ENCODE results near the gene PKDCC. TPM values are rescaled to one million over a fixed set of nuclear protein-coding genes. Genes with fewer than 3 reads are reported as not detected.

The PKDCC gene
- total RNA-seq = 121 TPM

DNA sequence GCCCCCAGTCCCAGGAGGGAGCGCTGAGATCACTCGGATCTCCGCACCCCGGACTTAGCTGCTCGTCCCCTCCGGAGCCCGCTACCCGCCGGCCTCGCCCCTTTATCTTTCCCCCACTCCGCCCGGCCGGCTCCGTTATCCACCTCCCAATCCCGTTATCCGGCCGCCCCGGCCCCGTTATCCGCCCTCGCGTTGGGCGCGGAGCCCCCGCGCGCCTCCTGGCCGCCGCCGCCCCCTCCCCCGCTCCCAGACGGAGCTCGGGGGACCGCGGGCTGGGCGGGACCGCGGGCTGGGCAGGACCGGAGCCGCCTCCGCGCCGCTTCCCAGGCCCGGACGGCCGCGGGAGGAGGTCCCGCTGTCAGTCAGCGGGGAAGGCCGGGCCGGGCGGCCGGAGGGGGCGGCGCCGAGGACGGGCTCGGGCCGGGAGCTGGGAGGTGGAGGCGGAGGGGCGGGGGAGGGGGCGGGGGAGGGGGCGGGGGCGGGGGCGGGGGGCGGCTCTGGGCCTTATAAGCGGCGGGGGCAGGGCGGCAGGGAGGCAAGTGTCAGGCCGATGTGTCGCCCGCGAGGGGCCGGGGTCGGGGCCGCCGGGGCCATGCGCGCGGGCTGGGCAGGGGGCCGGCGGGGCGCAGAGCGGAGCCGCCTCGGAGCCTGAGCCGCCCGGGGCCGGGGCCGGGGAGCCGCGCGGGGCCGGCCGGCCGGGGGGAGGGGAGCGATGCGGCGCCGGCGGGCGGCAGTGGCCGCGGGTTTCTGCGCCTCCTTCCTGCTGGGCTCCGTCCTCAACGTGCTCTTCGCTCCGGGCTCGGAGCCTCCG is at the start of gene PKDCC:
Gene PKDCC, plus strand, starts transcription at position 534 of the 811 bp plus-strand sequence. Its CDS starts 179 bp downstream, at position 713.
- peak; percentile 95 for DNase-seq

- peak; percentile 50 for DNase-seq
These were observed 49.4 kb upstream of the PKDCC start for GRCh38 chr2:41998186-41999127.

DNA sequence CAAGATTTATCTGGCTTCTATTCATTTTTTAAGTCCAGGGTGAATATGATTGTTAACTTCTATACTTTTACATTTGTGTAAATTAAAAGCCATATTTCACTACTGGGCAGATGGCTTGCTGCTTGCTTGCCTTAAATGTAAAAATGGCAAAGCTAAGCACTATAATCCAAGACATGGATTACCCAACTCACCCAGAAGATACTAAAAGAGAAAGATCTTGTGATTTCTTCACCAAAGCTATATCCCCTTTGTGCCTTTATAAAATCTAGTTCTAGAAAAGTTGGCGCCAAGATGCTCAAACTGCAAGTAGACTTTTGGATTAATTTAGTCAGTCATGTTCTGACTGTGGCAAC is 48.7 kb upstream of the PKDCC start:
- no peak for DNase-seq

GRCh38 chr2:41999592-42000281 is 48.1 kb upstream of the PKDCC start:
- DNase-seq = no peak

GRCh38 chr2:42001711-42002201 is 46.1 kb upstream of the PKDCC start:
- DNase-seq = peak; percentile 31

DNA sequence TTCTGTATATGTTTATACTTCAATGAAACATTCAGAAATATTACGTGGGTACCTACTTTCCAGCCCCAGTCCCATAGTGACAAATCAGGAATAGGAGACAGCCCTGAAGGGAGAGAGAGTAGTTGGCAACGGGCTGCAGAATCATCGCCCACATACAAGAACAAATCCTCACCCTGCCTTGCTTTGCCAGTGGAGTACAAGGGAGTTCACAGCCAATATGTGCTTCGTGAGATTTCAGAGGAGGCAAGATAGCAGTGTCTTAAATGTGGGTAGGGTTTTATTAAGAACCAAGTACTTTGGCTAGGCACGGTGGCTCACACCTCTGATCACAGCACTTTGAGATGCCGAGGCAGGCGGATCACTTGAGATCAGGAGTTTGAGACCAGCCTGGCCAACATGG is 40.3 kb upstream of the PKDCC start:
- DNase-seq = no peak

DNA sequence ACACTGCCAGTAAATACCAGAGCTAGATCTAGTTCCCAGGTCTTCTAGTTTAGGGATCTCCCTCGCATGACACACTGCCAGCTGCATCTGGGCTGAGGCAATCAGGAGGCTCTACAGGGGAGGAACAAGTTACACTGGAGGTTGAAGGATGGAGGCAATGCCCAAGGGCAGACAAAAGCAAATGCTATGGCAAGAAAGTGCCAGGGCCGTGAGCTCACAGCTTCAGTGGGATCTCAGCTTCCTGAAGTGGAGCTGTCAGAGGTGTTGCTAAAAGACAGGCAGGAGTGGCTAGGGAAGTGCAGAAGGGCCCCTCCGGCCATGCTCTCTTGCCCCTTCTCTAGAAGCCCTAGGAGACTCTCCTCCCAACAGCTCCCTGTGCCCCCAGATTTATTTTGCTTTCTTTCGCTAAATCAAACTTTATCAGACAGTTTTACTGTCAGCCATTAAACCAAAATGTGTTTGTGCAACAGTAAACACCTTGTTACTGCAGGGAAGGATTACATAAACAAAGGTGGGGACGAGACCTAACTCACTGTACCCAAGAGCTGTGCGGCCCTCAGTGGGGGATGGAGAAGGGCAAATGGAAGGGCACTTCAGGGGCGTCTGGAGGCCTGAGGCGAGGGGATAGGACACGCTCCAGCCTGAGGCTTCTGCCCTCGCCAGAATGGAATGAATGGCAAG is 39.4 kb upstream of the PKDCC start:
- no peak for DNase-seq

DNA sequence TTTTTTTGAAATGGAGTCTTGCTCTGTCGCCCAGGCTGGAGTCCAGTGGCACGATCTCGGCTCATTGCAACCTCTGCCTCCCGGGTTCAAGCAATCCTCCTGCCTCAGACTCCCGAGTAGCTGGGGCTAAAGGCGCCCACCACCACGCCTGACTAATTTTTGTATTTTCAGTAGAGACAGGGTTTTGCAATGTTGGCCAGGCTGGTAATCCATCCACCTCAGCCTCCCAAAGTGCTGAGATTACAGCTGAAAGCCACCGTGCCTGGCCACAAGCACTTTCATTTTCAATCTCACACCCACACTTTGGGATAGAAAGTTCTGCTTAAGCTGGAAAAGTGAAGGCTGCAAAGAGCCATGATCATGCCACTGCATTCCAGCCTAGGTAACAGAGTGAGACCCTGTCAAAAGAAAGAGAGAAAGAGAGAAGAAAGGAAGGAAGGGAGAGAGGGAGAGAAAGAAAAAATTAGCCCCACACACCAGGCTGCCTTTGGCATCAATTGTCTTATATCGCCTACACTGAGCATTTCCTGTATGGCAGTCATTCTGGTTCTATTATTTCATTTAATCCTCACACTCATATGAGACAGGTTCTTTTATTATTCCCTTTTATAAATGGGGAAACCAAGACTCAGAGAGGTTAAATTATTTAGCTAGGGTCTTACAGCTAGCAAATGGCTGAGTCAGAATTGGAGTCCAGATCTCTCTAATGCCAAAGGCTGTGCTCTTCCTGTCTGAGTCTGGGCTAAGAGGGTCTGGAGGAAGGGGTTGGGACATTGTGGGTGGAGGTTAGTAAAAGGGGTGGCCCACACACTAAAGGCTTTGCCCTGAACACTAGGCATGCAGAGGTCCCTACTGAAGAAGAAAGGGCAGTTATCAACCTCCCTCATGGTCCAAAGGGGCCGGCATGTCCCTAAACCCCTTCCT is 37.9 kb upstream of the PKDCC start:
- no peak for DNase-seq

- DNase-seq = no peak
These were observed 37.0 kb upstream of the PKDCC start for GRCh38 chr2:42010743-42011298.

GRCh38 chr2:42012137-42012536 is 35.7 kb upstream of the PKDCC start:
- DNase-seq = no peak

- no peak for DNase-seq
These were observed 35.2 kb upstream of the PKDCC start for GRCh38 chr2:42012651-42013050.

DNA sequence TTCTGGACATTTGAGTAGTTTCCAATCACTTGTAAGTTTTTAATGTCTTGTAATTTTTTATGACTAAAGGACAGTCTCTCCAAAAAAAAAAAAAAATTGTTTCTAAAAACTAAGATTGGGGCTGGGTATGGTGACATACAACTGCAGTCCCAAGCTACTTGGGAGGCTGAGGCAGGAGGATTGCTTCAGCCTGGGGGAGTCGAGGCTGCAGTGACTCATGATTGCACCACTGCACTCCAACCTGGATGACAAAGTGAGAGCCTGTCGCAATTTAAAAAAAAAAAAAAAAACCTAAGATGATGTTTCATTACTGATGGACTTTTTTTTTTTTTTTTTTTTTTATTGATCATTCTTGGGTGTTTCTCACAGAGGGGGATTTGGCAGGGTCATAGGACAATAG is 34.4 kb upstream of the PKDCC start:
- DNase-seq = no peak

DNA sequence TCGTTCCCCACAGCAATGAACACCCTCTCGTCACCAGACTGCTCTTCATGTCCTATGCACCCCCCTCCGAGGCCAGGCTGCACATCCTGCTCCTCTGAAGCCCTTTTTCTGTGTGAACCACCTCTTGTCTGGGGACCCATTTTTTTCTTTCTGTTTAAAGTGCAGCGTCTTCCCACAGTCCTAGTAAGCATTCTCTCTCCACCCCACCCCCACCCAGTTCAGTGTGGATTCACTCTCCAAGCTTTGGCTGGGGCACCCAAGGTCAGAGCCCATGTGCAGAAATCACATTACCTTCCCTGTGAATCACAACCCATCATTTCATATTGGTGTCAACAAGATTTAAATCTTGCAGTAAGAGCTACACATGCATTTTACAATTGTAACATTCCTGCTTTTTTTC is 26.4 kb upstream of the PKDCC start:
- no peak for DNase-seq

DNA sequence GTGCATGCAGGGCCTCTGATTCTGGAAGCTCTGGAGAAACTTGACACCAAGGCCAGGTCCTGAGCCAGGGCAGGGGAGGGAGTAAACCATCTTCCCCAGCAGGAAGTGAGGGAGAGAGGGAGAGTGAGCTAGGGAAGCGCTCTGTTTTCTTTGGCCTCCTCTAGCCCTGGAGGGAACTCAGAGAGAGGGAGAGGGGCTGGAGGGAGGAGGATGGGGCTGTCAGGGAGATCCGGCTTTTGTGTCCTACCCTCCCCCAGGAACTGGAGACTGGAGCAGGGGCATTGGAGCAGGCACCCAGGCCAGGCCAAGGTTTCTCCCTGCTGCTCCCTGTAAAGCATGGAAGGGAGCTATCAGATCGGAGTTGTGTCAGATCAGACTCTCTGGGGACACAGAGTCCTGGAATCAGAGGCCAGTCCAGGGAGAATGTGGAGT is 22.7 kb upstream of the PKDCC start:
- DNase-seq = peak; percentile 77

- DNase-seq = no peak
These were observed 21.5 kb upstream of the PKDCC start for GRCh38 chr2:42026272-42026671.

DNA sequence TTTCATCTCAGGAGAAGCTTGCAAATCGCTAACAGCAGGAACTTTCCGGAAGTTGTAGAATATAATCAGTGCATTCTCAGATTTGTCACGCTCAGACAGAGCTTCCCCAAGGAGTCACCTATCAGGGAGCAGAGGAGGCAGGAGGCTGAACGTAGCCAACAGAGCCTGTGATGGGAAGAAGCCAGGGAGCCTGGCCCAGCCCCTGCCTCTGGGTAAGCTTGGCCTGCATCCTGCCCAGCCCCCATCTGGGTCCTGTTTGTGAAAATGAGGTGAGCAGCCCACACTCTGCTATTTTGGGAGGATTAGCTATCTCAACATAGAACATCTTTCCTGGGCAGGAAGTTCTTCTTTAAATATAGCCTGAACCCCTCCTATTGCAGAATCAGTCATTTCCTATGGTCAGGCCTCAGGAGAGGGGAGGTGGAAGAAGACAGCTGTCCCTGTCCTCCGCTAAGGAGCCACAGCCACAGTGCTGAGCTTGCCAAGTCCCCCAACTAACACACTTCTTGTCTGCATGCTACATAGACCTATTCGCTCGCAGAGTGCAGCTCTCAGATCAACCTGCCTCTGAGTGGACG is 19.2 kb upstream of the PKDCC start:
- peak; percentile 66 for DNase-seq

- DNase-seq = no peak
These were observed 18.6 kb upstream of the PKDCC start for GRCh38 chr2:42029171-42029570.

DNA sequence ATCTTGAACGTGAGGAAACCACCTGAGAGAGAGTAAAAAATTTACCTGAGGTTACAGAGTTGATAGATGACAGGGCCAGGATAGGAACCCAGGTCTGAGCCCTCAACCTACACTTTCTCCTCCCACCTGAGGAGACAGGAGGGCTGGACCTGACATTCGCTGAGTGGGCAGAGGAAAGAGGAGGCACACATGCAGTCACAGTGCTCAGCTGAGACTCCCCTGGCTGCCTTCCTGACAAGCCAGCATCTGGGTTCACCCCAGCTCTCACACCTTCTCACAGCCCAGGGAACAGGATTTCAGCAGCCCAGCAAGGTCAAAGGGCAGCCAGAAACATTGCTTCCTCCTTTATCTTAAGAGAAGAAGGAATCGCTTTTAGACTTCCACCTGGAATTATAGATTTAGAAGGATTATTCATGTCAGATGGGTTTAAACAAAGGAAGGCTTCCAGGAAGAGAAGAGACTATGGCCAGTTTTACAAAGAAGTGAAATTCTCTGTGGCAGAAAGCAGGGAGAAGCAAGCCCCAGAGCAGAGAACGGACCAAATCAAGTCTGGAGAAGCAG is 18.1 kb upstream of the PKDCC start:
- no peak for DNase-seq

DNA sequence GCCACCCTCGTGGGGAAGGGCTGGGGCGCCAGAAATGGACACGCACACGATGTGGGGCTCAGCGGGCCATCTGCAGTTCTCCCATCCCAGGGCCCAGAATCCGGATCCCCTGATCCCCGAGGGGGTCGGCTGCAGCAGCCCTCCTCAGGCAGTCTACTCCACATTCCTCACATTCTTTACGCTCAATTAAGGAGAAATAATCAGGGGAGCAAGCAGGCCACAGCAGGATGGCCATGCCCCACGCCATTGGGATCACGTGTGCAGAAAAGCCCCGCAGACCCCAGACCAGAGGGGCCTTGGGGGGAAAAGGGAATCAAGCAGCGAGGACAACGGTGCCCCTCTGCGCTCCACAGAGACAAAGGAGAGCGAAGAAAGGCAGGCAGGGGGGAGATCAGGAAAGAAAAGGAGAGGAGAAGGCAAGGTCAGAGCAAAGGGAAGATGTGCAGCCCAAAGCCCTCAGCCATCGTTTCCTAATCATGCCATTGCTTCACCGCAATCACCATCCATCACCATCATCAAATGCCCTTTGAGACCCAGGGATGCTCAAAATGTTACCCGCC is 17.5 kb upstream of the PKDCC start:
- DNase-seq = no peak

Data from tongue (tissue), 2 donors.